Right lobe of liver (tissue), 6 donors: Measurements from ENCODE around the gene PTPRN2. TPM values are rescaled to one million over a fixed set of nuclear protein-coding genes. Genes with fewer than 3 reads are reported as not detected.
"Not testable (repeated sequence)": the region's sequence is repeated elsewhere in the genome, so short reads cannot be mapped to it uniquely, and the experiment has no call there.

Experiments
- ATAC-seq, 4 donors: fragments of 200-7000 bp; cut with Tn5 transposase; one replicate each; pipeline ENCODE4 v1.9.1; 2020; ENCODE audit warnings: mild to moderate bottlenecking in 4 of 4, moderate library complexity in 4 of 4
- DNase-seq, 3 donors: peaks; one replicate each; pipeline ENCODE4 v3.0.0-alpha.2; 2020
- H3K27ac ChIP-seq, 3 donors: fragments of 200-600 bp; one replicate each; pipeline ENCODE4 v1.8.0; 2022
- H3K27me3 ChIP-seq, 2 donors: fragments of 200-600 bp; one replicate each; pipeline ENCODE4 v1.8.0; 2022
- H3K36me3 ChIP-seq, 4 donors: fragments of 200-600 bp; sonication (generic) in 1 of 4; one replicate each; pipeline versions ENCODE4 v1.5.1 to v1.8.0; 2017 to 2022; ENCODE audit warnings: control low read depth in 1 of 4
- H3K4me1 ChIP-seq, 4 donors: fragments of 200-600 bp; sonication (generic) in 1 of 4; one replicate each; pipeline versions ENCODE4 v1.5.1 to v1.8.0; 2017 to 2022; ENCODE audit warnings: control low read depth in 1 of 4
- H3K4me3 ChIP-seq, 3 donors: fragments of 200-600 bp; one replicate each; pipeline ENCODE4 v1.8.0; 2022
- H3K9me3 ChIP-seq, 4 donors: fragments of 200-600 bp; sonication (generic) in 1 of 4; one replicate each; pipeline versions ENCODE4 v1.5.1 to v1.8.0; 2017 to 2022; ENCODE audit warnings: control low read depth in 1 of 4
- POLR2A ChIP-seq: fragments of 450-650 bp; IDR thresholded peaks from one replicate; pipeline ENCODE4 v1.6.1; 2017; ENCODE audit warnings: antibody characterized with exemption, mild to moderate bottlenecking
- WGBS: methylation state at CpG from one replicate; pipeline ENCODE4 v1.1.6; 2018; ENCODE audit warnings: low coverage, low lambda C conversion rate; ENCODE audit not compliant: insufficient coverage; ENCODE audit errors: missing lambda C conversion rate; 5-methylcytosine and 5-hydroxymethylcytosine counted together
- intact Hi-C, 2 donors: fragments of 100-400 bp; cut with DNase I; formaldehyde crosslinking; loops; one replicate each; pipeline versions ENCODE4 v1.11.2 to v1.14.1; 2022
- total RNA-seq, 6 experiments: library from RNA; depleted of rRNA in 2 of 6; stranded (reverse); fragments of >200 nt in 2 of 6; fragmentation: NEBNext Ultra II Directional in 3 of 6; extraction: Animal tissue kit (Norgen Biotek cat#: 25700) in 3 of 6; gene quantifications; one replicate each; pipeline versions ENCODE4 v1.1.0 to v1.2.4, GENCODE V29; 2016 to 2023
- TF ChIP-seq, protein P1 (sequence below), 4 donors: fragments of 200-600 bp in 3 of 4; fragments of 450-650 bp in 1 of 4; IDR thresholded peaks; one replicate each; pipeline versions ENCODE4 v1.5.1 to v1.8.0; 2016 to 2022; ENCODE audit warnings: antibody characterized with exemption in 4 of 4, mild to moderate bottlenecking in 2 of 4
- donor health status: DM: no; HTN: yes; CAD: no.
- donor health status: DM: no; HTN: no; CAD: no.
- donor health status: DM: no; HTN: no; CAD: no.
- donor health status: DM: no; HTN: yes; CAD: no.
- donor health status: DM: no; HTN: yes; CAD: no.

Gene PTPRN2
- total RNA-seq, 6 experiments from 2014 or later = 0.15 to 0.87 (median 0.67) TPM

GRCh38 chr7:158388072-158388471, 199.6 kb downstream of the PTPRN2 start:
- 77% methylated on average over 7 of the region's 15 CpGs for WGBS
- no peak for DNase-seq
- Histone ChIP-seq H3K4me3 (no peak overlapping the region), H3K27me3 (no peaks in the 10 kb centered on the region), H3K9me3 (no peaks in the 10 kb centered on the region), H3K36me3 (no peaks in the 10 kb centered on the region), H3K4me1 (no peaks in the 10 kb centered on the region), H3K27ac (no peak overlapping the region)
- no peak for ATAC-seq
- TF ChIP-seq, protein P1, sequence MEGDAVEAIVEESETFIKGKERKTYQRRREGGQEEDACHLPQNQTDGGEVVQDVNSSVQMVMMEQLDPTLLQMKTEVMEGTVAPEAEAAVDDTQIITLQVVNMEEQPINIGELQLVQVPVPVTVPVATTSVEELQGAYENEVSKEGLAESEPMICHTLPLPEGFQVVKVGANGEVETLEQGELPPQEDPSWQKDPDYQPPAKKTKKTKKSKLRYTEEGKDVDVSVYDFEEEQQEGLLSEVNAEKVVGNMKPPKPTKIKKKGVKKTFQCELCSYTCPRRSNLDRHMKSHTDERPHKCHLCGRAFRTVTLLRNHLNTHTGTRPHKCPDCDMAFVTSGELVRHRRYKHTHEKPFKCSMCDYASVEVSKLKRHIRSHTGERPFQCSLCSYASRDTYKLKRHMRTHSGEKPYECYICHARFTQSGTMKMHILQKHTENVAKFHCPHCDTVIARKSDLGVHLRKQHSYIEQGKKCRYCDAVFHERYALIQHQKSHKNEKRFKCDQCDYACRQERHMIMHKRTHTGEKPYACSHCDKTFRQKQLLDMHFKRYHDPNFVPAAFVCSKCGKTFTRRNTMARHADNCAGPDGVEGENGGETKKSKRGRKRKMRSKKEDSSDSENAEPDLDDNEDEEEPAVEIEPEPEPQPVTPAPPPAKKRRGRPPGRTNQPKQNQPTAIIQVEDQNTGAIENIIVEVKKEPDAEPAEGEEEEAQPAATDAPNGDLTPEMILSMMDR (IDR thresholded peaks at IDR 0.05) = no peak
- no peak for TF ChIP-seq POLR2A
- intact Hi-C loops = no loop called here

DNA sequence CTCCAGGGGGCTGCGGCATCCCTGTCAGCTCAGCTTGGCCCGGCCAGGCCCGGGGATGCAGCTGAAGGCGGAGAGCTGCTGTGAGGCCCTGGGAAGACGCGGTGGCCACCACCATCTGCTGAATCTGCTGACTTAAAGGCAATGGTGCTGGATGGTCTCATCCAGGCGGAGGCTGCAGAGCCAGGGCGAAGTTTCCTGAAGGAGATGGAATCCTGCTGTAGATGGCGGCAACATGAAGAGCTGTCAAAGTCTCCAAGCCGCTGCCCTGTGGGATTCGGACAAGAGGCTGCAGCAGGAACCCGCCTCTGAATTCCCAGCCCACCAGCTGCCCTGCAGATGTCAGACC, 200.1 kb downstream of the PTPRN2 start:
- TF ChIP-seq, protein P1 (IDR thresholded peaks at IDR 0.05) = no peak
- TF ChIP-seq POLR2A = no peak
- 40% methylated on average over 2 of the region's 12 CpGs for WGBS
- no peak overlapping the region for H3K27ac ChIP-seq

GRCh38 chr7:158386866-158387545, 200.6 kb downstream of the PTPRN2 start:
- Histone ChIP-seq H3K9me3 (no peaks in the 10 kb centered on the region), H3K4me3 (no peak overlapping the region), H3K27ac (no peak overlapping the region), H3K27me3 (no peaks in the 10 kb centered on the region), H3K4me1 (no peaks in the 10 kb centered on the region), H3K36me3 (no peaks in the 10 kb centered on the region)
- ATAC-seq (no peak), DNase-seq (no peak)
- WGBS = 39% methylated on average over 4 of the region's 20 CpGs
- intact Hi-C loops = no loop called here
- no peak for TF ChIP-seq POLR2A
- TF ChIP-seq, protein P1 (IDR thresholded peaks at IDR 0.05) = no peak

More for the DNA sequence above, 200.1 kb downstream of the PTPRN2 start:
- Histone ChIP-seq H3K4me3 (no peak overlapping the region), H3K36me3 (no peaks in the 10 kb centered on the region), H3K27me3 (no peaks in the 10 kb centered on the region), H3K4me1 (no peaks in the 10 kb centered on the region), H3K9me3 (no peaks in the 10 kb centered on the region)
- no peak for ATAC-seq
- DNase-seq = no peak
- intact Hi-C loops = no loop called here

DNA sequence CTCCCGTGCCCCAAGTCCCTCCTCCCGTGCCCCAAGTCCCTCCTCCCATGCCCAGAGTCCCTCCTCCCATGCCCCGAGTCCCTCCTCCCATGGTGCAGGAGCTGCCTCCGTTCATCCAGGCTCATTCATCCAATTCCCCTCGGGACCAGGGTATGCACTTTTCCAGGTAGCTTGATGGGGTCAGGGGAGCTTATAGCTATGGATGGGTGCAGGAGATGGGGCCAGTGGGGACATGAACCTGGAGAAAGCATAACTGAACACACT, 201.3 kb downstream of the PTPRN2 start:
- intact Hi-C loops = no loop called here
- WGBS = 58% methylated on average over 4 of the region's 5 CpGs

GRCh38 chr7:158385496-158386354, 201.9 kb downstream of the PTPRN2 start:
- DNase-seq, H3K36me3 ChIP-seq, intact Hi-C loops, H3K27ac ChIP-seq, H3K27me3 ChIP-seq, H3K4me3 ChIP-seq, H3K4me1 ChIP-seq, H3K9me3 ChIP-seq, ATAC-seq: not testable (repeated sequence)
- 80% methylated on average over 19 of the region's 20 CpGs for WGBS

More for the DNA sequence above, 201.3 kb downstream of the PTPRN2 start:
- Histone ChIP-seq H3K4me3 (no peak overlapping the region), H3K36me3 (no peaks in the 10 kb centered on the region), H3K9me3 (no peaks in the 10 kb centered on the region), H3K27ac (no peak overlapping the region), H3K27me3 (no peaks in the 10 kb centered on the region), H3K4me1 (no peaks in the 10 kb centered on the region)
- DNase-seq = no peak
- TF ChIP-seq POLR2A = no peak
- TF ChIP-seq, protein P1 (IDR thresholded peaks at IDR 0.05) = no peak
- ATAC-seq = no peak
